BLaER1 treated with 17β-estradiol and CSF1 and Interleukin-3, amounts not matched to agents 10 nM and 100 nM (cell line): ENCODE data around the gene LRRC75A.

Source experiments
- H3K27ac ChIP-seq, 11 experiments: shearing (Covaris generic); formaldehyde crosslinking; 2 replicates each; pipeline ENCODE4 v1.8.1; 2022
- H3K27me3 ChIP-seq, 11 experiments: shearing (Covaris generic); formaldehyde crosslinking; 2 replicates each; pipeline ENCODE4 v1.8.1; 2022
- H3K36me3 ChIP-seq, 11 experiments: shearing (Covaris generic); formaldehyde crosslinking; 2 replicates each; pipeline ENCODE4 v1.8.1; 2022
- H3K4me1 ChIP-seq, 10 experiments: shearing (Covaris generic); formaldehyde crosslinking; 2 replicates each; pipeline ENCODE4 v1.8.1; 2022
- H3K4me2 ChIP-seq, 11 experiments: shearing (Covaris generic); formaldehyde crosslinking; 2 replicates each; pipeline ENCODE4 v1.8.1; 2022
- H3K4me3 ChIP-seq, 10 experiments: shearing (Covaris generic); formaldehyde crosslinking; 2 replicates each; pipeline ENCODE4 v1.8.1; 2022
- H3K9ac ChIP-seq, 11 experiments: shearing (Covaris generic); formaldehyde crosslinking; 2 replicates each; pipeline ENCODE4 v1.8.1; 2022
- H3K9me3 ChIP-seq, 11 experiments: shearing (Covaris generic); formaldehyde crosslinking; replicated peaks in 1 of 11; 2 replicates each; pipeline ENCODE4 v1.8.1; 2022
- H4K20me1 ChIP-seq, 11 experiments: shearing (Covaris generic); formaldehyde crosslinking; 2 replicates each; pipeline ENCODE4 v1.8.1; 2022
- Cebpa-rat ChIP-seq, 11 experiments: shearing (Covaris generic); IDR thresholded peaks; 2 replicates each; pipeline ENCODE4 v1.8.1; 2022

LRRC75A gene

GRCh38 chr17:16517477-16517876, 25.5 kb upstream of the LRRC75A start:
- TF ChIP-seq Cebpa-rat (IDR thresholded peaks at IDR 0.05): no peak

GRCh38 chr17:16516594-16517051, 24.6 kb upstream of the LRRC75A start:
- TF ChIP-seq Cebpa-rat (IDR thresholded peaks at IDR 0.05): no peak
- Histone ChIP-seq H4K20me1 (no peaks in the 10 kb centered on the region), H3K36me3 (no peaks in the 10 kb centered on the region), H3K4me1 (peaks cover 30 to 50% (median 33%) of the 10 kb centered on the region in 10 experiments), H3K27me3 (no peaks in the 10 kb centered on the region), H3K9ac (peak overlapping the region in 9 of 11 experiments; percentile 1 to 39 (median 11); a peak in 8 of 22 replicates), H3K4me2 (peak overlapping the region; percentile 47 to 85 (median 76)), H3K27ac (no peak overlapping the region; a peak in 1 of 22 replicates), H3K9me3 (no peaks in the 10 kb centered on the region), H3K4me3 (peak overlapping the region in 5 of 10 experiments; percentile 25 to 49 (median 26); a peak in 4 of 20 replicates)

More at GRCh38 chr17:16517477-16517876, 25.5 kb upstream of the LRRC75A start:
- H3K36me3 ChIP-seq: no peaks in the 10 kb centered on the region
- H3K4me2 ChIP-seq: peak overlapping the region; percentile 47 to 85 (median 76); a peak in 21 of 22 replicates
- H3K27ac ChIP-seq: no peak overlapping the region
- no peaks in the 10 kb centered on the region for H3K27me3 ChIP-seq
- H3K4me1 ChIP-seq: peaks cover 21 to 41% (median 25%) of the 10 kb centered on the region in 10 experiments
- H3K4me3 ChIP-seq: no peak overlapping the region
- H4K20me1 ChIP-seq: no peaks in the 10 kb centered on the region
- H3K9me3 ChIP-seq: no peaks in the 10 kb centered on the region
- no peak overlapping the region for H3K9ac ChIP-seq

GRCh38 chr17:16515933-16516332, 23.9 kb upstream of the LRRC75A start:
- no peak overlapping the region for H3K27ac ChIP-seq
- H3K27me3 ChIP-seq: no peaks in the 10 kb centered on the region
- peaks cover 30 to 51% (median 34%) of the 10 kb centered on the region in 10 experiments for H3K4me1 ChIP-seq
- no peak for TF ChIP-seq Cebpa-rat (IDR thresholded peaks at IDR 0.05)
- peak overlapping the region; percentile 47 to 85 (median 76) for H3K4me2 ChIP-seq
- H4K20me1 ChIP-seq: no peaks in the 10 kb centered on the region
- H3K9ac ChIP-seq: no peak overlapping the region
- no peak overlapping the region for H3K4me3 ChIP-seq
- H3K36me3 ChIP-seq: no peaks in the 10 kb centered on the region
- H3K9me3 ChIP-seq: no peaks in the 10 kb centered on the region

GRCh38 chr17:16513873-16514272, 21.9 kb upstream of the LRRC75A start:
- no peak for TF ChIP-seq Cebpa-rat (IDR thresholded peaks at IDR 0.05)
- no peaks in the 10 kb centered on the region for H3K27me3 ChIP-seq
- no peaks in the 10 kb centered on the region for H3K36me3 ChIP-seq
- H3K4me1 ChIP-seq: peaks cover 28 to 54% (median 37%) of the 10 kb centered on the region in 10 experiments
- no peak overlapping the region for H3K4me3 ChIP-seq
- H3K9ac ChIP-seq: no peak overlapping the region
- H3K9me3 ChIP-seq: no peaks in the 10 kb centered on the region
- H3K27ac ChIP-seq: no peak overlapping the region
- peak overlapping the region in 4 of 11 experiments; percentile 0 to 34 (median 20); a peak in 3 of 22 replicates for H3K4me2 ChIP-seq
- H4K20me1 ChIP-seq: no peaks in the 10 kb centered on the region

GRCh38 chr17:16512011-16512410, 20.0 kb upstream of the LRRC75A start:
- Histone ChIP-seq H3K9me3 (no peaks in the 10 kb centered on the region), H3K9ac (no peak overlapping the region), H3K27ac (no peak overlapping the region), H3K27me3 (no peaks in the 10 kb centered on the region), H3K4me2 (peak overlapping the region; percentile 1 to 59 (median 35); a peak in 20 of 22 replicates), H3K36me3 (no peaks in the 10 kb centered on the region), H4K20me1 (no peaks in the 10 kb centered on the region), H3K4me3 (no peak overlapping the region), H3K4me1 (peaks cover 22 to 48% (median 32%) of the 10 kb centered on the region in 10 experiments)
- no peak for TF ChIP-seq Cebpa-rat (IDR thresholded peaks at IDR 0.05)

GRCh38 chr17:16511593-16511992, 19.6 kb upstream of the LRRC75A start:
- Histone ChIP-seq H4K20me1 (no peaks in the 10 kb centered on the region), H3K36me3 (no peaks in the 10 kb centered on the region), H3K27ac (no peak overlapping the region), H3K9ac (no peak overlapping the region), H3K4me3 (no peak overlapping the region), H3K4me1 (peaks cover 18 to 44% (median 28%) of the 10 kb centered on the region in 10 experiments), H3K27me3 (no peaks in the 10 kb centered on the region), H3K9me3 (no peaks in the 10 kb centered on the region), H3K4me2 (peak overlapping the region in 10 of 11 experiments; percentile 1 to 59 (median 32); a peak in 18 of 22 replicates)
- TF ChIP-seq Cebpa-rat (IDR thresholded peaks at IDR 0.05): no peak

- TF ChIP-seq Cebpa-rat (IDR thresholded peaks at IDR 0.05): no peak
- H3K9me3 ChIP-seq: no peaks in the 10 kb centered on the region
- H3K36me3 ChIP-seq: no peaks in the 10 kb centered on the region
- H3K4me1 ChIP-seq: peaks cover 10 to 22% (median 16%) of the 10 kb centered on the region in 10 experiments; a peak in 19 of 20 replicates
- H4K20me1 ChIP-seq: no peaks in the 10 kb centered on the region
- no peak overlapping the region for H3K9ac ChIP-seq
- H3K4me3 ChIP-seq: no peak overlapping the region
- no peaks in the 10 kb centered on the region for H3K27me3 ChIP-seq
- H3K4me2 ChIP-seq: no peak overlapping the region
- no peak overlapping the region for H3K27ac ChIP-seq
Measured at GRCh38 chr17:16507918-16508533, 16.0 kb upstream of the LRRC75A start.

GRCh38 chr17:16506188-16506587, 14.2 kb upstream of the LRRC75A start:
- H3K9ac ChIP-seq: no peak overlapping the region
- no peak overlapping the region for H3K27ac ChIP-seq
- H3K4me1 ChIP-seq: peaks cover 0 to 12% (median 8%) of the 10 kb centered on the region in 10 experiments; a peak in 12 of 20 replicates
- TF ChIP-seq Cebpa-rat (IDR thresholded peaks at IDR 0.05): no peak
- no peaks in the 10 kb centered on the region for H3K27me3 ChIP-seq
- no peak overlapping the region for H3K4me3 ChIP-seq
- no peaks in the 10 kb centered on the region for H3K9me3 ChIP-seq
- no peaks in the 10 kb centered on the region for H3K36me3 ChIP-seq
- no peak overlapping the region for H3K4me2 ChIP-seq
- no peaks in the 10 kb centered on the region for H4K20me1 ChIP-seq

GRCh38 chr17:16504984-16505383, 13.0 kb upstream of the LRRC75A start:
- TF ChIP-seq Cebpa-rat (IDR thresholded peaks at IDR 0.05): no peak
- no peaks in the 10 kb centered on the region for H3K36me3 ChIP-seq
- no peak overlapping the region for H3K4me3 ChIP-seq
- no peaks in the 10 kb centered on the region for H3K9me3 ChIP-seq
- H3K4me2 ChIP-seq: no peak overlapping the region
- H3K27ac ChIP-seq: no peak overlapping the region
- H4K20me1 ChIP-seq: no peaks in the 10 kb centered on the region
- H3K9ac ChIP-seq: no peak overlapping the region
- H3K4me1 ChIP-seq: peaks cover 0 to 9% (median 5%) of the 10 kb centered on the region in 10 experiments; a peak in 11 of 20 replicates
- no peaks in the 10 kb centered on the region for H3K27me3 ChIP-seq
